Fibroblast of skin of right quadriceps (primary cell): ENCODE measurements around the gene CSN3.
"Not testable (repeated sequence)": the region's sequence is repeated elsewhere in the genome, so short reads cannot be mapped to it uniquely, and the experiment has no call there.

Experiments
- DNase-seq: peaks from one replicate; pipeline ENCODE4 v3.0.0-alpha.2; 2013

Gene CSN3, protein sequence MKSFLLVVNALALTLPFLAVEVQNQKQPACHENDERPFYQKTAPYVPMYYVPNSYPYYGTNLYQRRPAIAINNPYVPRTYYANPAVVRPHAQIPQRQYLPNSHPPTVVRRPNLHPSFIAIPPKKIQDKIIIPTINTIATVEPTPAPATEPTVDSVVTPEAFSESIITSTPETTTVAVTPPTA

DNA sequence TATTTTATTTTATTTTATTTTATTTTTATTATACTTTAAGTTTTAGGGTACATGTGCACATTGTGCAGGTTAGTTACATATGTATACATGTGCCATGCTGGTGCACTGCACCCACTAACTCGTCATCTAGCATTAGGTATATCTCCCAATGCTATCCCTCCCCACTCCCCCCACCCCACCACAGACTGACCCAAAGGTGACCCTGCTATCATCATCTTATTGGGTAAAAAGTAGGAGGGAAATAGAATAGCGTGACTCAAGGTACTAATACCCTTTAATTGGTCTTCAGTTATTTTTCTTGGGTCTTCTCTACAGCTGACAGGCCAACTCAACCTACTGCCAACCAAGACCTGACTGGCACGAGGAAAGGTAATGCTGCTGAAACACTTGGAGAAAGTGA is at the start of gene CSN3:
CSN3 (plus strand) TSS at position 301 of the 400 bp plus-strand sequence. CDS start 2,223 bp downstream, outside the sequence.
- not testable (repeated sequence) for DNase-seq

DNA sequence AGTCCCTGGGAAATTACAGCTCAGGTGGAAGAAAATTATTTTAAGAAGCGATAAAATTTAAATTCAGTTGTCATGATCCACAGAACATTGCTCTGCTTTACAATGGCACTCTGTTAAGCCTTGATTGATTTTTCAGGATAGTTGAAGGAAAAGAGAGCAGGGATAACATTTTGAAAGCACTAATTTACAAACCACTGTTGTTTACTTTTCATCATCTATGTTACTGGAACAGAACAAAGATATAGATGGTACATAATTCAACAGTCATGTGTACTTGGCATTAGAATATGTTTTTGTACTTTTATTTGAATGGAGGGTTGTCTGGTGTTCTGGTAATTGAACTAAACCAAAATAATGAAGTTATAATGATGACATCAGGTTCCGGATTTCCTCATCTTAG is 49.5 kb upstream of the CSN3 start:
- DNase-seq = no peak

DNA sequence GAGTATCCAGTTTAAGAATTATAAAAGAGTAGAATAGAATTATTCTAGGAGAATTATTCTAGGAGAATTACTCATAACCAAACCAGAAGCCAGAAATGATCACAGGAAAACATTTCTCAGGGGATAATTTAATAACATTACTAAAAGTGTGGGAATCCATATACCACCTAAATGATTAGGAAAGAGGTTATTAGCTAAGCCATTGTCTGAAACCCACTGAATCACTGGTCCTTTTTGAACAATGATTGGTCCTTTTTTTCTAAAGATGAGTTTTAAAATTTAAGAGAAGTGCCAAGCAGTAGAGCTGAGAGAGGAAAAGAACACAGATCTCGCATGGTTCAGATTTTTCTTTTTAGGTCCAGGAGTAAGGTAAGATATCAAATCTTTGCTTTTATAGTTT is 47.0 kb upstream of the CSN3 start, which contains the start of gene ODAM:
ODAM (plus strand) TSS at position 301 of the 400 bp plus-strand sequence. CDS start 819 bp downstream, outside the sequence.
- DNase-seq = no peak

DNA sequence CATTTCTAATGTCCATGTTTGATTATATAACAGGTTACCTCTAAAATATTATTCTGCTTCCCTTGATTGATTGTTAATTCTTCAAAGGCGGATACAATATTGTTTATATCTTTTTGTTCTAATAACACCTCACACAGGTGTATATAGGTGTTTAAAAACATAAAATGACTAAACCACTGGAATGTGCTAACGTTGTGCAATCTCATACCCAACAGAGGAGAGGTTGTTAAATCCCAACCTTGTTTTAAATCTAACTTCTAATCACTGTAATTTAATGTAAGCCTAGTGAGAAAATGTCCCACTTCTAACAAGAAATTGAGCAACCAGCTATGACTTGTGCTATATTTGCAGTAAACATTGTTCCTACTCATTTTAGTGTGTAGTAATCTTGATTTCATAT is 45.5 kb upstream of the CSN3 start:
- DNase-seq = no peak

DNA sequence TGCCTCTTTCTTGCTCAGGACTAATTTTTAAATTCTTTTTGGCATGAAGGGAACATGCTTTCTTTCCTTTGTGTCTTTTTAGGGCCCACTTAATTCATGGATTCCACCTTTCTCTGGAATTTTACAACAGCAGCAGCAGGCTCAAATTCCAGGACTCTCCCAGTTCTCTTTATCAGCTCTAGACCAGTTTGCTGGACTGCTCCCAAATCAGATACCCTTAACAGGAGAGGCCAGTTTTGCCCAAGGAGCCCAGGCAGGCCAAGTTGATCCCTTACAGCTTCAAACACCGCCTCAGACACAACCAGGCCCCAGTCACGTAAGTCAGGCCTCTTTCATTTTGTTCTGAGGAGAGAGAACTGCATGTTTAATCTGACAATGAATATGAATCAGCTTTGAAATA is 44.6 kb upstream of the CSN3 start:
- no peak for DNase-seq

DNA sequence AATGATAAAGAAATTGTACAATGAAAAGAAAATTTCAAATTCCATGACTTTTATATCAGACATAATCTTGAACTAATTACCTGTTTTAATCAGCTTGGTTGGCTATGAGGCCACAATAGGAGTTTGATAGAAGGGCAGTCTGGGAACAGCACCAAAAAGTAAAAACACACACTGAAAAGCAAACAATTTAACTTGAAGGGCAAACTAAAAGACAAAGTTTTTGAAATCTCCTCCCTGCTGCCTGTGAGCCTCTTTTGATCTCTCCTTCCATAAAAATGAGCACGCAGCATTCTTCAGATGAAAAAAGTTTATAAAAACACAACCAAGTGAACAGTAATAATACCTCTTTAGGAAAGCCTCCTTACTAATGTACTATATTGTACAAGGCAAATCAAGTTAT is 38.8 kb upstream of the CSN3 start:
- no peak for DNase-seq

DNA sequence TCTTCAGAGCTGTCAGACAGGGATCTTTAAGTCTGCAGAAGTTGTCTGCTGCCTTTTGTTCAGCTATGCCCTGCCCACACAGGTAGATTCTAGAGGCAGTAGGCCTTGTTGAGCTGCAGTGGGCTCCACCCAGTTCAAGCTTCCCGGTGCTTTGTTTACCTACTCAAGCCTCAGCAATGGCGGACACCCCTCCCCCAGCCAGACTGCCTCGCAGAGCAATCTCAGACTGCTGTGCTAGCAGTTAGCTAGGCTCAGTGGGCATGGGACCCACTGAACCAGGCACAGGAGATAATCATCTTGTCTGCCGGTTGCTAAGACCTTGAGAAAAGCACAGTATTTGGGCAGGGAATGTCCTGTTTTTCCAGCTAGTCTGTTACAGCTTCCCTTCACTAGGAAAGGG is 29.6 kb upstream of the CSN3 start:
- DNase-seq = not testable (repeated sequence)

DNA sequence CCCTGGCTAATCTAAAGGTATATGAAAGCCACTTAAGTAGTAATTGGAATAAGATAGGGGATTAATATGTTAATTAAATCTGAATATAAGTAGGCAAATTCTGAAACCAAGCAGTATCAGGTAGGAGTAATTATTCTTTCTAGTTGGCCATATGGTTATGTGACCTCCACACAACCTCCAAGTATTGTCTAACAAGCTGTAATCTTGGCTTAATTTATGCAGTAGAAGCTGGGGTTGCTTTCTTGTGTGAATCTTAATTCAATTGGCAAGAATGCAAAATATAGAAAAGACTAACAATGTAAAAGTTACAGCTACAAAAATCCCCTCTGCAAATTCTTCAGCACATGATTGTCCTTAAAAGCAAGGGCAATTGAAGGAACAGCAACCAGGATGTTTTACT is 26.3 kb upstream of the CSN3 start:
- not testable (repeated sequence) for DNase-seq

DNA sequence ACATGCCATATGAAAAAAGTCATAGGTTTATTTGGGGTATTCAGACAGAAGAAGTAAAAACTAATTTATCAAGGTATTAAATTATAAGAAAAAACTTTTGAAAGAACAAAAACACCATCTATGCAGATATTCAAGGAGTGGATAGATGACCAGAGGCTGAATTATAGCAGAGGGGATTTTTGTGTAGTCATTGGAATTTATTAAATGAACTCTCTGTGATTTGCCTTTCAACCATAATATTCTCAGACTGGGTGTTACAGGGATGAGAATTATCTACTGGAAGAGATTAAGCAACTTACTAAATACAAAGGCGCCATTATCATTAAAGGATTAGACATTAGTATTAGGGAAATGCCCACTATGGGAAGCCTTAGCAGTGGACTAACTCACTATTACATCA is 25.8 kb upstream of the CSN3 start:
- not testable (repeated sequence) for DNase-seq

DNA sequence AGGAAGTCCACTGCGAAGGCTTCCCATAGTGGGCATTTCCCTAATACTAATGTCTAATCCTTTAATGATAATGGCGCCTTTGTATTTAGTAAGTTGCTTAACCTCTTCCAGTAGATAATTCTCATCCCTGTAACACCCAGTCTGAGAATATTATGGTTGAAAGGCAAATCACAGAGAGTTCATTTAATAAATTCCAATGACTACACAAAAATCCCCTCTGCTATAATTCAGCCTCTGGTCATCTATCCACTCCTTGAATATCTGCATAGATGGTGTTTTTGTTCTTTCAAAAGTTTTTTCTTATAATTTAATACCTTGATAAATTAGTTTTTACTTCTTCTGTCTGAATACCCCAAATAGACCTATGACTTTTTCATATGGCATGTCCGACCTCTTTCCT is 21.0 kb upstream of the CSN3 start:
- DNase-seq = not testable (repeated sequence)

DNA sequence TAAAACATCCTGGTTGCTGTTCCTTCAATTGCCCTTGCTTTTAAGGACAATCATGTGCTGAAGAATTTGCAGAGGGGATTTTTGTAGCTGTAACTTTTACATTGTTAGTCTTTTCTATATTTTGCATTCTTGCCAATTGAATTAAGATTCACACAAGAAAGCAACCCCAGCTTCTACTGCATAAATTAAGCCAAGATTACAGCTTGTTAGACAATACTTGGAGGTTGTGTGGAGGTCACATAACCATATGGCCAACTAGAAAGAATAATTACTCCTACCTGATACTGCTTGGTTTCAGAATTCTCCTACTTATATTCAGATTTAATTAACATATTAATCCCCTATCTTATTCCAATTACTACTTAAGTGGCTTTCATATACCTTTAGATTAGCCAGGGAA is 20.6 kb upstream of the CSN3 start:
- DNase-seq = not testable (repeated sequence)

DNA sequence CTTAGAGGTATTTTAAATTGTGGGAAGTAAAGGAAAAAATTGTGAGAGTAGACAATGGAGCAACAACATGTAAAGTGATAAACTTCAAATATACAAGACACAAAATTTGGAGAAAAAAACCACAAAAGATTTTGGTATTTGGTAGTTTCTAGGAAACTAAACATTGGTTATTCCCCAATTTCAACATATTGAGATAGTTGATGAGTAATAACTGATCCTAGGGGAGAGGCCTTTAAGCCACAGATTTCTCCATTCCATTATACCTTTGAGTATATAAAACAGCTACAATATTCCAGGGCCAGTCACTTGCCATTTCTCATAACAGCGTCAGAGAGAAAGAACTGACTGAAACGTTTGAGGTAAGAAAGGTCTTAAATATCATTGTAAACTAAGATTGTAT is 16.6 kb upstream of the CSN3 start, which contains the start of gene FDCSP:
FDCSP (plus strand) TSS at position 301 of the 400 bp plus-strand sequence. CDS start 5,071 bp downstream, outside the sequence.
- no peak for DNase-seq

DNA sequence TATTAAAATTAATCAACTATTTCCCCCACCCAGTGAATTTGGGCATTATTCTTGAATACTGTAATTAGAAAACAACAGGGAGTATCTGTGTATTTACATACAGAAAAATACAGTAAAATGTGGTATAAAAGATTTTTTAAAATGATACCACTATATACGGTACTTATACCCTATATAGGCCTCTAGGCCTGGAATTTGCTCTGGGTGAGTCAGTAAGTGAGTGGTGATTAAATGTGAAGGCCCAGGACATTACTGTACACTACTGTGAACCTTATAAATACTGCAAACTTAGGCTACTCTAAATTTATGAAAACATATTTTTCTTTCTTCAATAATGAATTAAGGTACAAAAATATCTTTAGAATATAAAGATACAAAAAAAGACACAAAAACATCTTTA is 6.3 kb upstream of the CSN3 start:
- peak; percentile 17 for DNase-seq

DNA sequence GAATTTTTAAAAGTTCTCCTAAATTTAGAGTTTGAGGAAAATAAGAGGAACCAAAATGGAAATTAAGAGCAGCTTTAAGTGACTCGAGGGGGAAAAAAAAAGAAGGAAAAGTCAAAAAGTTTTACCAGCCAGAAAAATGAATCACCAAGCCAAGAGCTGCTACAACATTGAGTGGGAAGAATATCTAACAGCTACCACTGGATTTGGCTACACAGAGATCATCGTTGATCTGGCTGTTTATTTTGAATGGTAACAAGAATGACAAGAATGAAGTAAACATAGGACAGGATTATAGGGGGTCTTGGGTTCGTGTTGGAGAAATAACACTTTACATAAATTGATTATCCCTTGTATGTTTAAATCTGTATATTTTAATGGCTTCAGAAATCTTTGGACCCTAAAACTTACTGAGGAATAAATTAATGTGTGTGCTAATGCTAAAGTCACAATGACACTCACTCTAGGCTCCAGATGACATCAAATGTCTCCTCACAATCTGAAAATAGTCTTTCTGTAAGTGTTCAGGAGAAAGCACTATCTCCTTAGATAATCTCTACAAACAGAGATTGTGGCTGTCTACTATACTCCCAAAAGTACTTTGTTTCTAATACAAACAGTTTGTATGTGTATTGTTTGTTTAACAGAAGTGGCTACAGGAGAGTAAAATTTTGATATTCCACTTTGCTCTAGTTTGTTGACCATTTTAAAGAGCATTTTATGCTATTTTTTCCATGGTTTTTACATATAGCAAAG is 3.1 kb upstream of the CSN3 start:
- no peak for DNase-seq

DNA sequence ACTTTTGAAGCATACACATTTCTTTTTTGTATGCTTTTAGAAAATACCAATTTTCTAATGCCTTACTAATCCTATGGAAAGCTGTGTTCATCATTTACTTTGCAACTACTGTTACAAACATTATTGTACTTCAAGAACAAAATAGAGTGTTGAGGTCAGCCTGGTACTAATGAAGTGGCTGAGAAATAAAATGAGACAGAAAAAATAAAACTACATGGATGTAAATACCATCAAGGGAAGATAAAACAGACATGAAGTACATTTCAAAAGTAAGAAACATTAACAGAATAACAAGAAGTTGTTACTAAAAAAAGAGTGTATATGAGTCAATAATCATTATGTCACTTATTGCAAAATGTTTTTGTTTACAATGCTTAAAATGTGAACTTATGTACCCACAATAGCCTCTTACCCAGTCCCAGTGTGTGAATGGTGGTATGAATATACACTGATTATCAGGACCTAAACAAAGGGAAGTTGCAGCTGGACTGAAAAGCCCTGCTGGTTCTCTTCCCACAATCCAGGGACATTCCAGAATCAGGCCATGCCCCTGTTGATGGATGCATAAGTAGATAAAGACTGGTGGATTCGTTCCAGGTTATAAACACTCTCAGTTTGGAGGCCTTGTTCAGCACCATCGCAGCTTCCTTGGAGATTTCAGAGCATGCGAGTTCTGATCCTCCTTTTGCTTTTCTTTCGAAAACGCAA is 2.4 kb upstream of the CSN3 start:
- DNase-seq = no peak

DNA sequence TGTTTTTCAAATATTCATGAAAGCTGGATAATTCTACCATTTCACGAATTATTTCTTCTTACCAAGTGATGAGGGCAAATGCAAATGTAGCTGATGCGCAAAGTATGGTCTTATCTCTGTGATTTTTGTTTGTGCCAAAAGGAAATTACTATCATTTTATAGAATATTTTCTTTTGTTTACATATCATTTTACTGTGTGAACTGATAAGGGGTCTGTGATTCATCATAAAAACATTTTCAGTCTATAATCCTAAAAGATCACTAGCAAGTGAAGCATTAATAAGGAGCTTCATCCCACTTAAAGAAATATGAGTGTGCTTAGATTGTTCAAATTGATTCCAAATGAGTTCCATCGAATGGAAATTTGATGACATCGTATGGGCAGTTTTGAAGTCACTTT is 694 bp downstream of the CSN3 start:
- DNase-seq = no peak

DNA sequence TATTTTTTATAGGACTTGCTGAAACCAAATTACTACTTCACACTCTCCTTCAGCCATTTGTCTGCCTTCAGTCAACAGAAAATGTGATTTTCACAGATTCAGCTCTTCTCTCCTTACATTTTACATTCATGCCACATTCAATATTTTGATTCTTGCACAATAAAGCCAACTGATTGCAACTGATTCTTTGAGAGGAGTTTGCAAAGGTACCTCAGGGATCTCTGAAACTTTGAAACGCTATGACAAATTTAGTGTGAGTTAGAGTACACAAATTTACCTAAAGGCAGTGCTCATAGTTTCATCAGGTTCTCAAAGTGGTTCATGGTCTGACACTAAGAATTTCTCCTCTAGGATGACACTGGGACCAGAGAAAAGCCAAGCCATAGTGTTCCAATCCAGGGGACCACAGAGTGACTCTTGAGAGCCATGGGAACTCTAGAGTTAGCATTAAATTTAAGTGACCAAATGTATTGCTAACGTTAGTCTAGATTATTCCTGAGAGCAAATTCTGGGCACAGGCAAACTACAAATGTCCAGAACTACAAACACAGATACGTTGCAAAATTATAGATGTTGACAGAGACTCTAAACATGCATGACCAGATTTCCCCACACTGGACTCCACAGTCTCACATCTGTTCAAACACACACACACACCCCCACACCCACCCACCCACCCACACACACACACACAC is 9.0 kb downstream of the CSN3 start:
- DNase-seq = no peak

DNA sequence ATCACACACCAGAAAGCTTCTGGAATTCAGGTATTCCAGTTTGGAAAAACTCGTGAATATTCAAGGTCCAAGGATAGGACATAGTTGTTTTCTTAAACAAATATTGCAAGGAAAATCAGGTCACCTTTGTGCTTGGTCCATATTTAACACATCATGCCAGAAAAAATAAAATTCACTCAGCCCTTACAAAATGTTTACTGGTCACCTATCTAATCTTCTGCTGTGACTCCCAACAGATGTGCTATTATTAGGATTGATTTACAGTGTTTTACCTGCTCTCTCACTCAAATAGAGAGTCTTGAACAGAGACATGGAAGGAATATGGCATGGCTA is 9.5 kb downstream of the CSN3 start:
- DNase-seq = no peak

DNA sequence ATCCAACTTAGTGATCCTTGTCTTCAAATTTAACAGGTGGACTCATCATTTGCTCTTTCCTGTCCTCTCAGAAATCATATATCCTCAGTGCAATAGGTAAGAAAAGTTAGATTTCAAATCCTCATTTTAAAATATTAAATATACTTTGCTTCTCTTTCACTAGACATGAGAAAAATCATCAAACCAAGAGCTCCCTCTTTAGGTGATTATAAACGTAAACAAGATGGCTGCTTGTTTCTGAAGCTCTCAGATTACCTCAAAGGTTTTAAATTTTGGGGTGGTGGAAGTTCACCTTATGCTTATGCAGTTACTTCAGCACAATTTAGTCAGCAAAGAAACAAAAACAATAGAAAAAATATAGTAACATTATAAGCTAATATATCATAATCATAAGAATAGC is 27.3 kb downstream of the CSN3 start:
- DNase-seq = no peak

DNA sequence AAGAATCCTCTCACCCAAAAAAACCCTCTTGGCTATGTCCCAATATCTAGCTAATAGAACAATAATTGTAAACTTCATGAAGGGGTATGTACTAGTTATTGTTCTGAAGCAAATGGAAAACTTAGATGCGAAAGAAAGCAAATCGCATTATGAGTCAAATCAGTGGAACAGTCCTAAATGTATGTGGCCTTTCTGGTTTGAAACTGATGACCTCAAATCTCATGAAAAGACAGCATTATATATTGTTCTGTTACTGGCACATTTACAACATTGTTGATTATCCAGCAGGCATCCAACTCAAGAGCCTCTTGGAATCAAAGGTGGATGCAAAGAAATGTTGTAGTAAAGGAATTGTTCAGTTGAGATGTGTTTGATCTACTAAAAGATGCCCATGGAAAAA is 34.7 kb downstream of the CSN3 start:
- no peak for DNase-seq

DNA sequence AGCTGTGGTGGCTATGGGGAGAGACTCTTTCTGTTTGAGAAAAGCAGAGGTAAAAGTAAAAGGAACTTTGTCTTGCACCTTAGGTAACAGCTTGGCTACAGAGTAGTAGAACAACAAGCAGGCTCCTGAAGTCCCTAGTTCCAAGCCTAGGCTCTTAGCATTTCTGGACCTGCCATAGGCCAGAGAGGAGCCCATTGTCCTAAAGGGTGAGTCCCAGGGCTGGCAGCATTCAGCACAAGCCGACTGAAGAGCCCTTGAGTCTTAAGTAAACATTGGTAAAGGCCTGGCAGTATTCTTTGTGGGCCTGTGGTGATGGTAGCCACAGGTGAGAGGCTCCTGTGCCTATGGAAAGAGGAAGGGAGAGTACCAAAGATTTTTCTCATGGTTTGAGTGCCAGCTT is 38.2 kb downstream of the CSN3 start:
- no peak for DNase-seq

DNA sequence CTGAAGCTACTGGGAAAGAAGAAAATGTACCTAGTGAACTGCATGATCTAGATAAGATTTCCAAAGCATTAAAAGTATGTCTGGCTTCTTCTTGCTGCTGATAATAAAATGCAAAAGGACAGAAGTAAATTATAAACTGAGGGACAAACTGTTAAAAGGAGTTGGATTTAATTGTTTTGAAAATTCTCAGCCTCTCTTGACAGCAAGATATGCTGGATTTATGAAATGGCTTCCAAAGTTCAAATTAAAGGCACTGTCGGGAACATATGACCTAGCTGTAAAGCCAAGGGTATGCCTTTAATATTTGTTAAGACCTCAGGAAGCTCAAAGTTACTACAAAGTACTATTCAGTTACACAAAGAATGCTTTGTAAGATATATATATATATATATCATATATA is 46.3 kb downstream of the CSN3 start:
- DNase-seq = no peak

DNA sequence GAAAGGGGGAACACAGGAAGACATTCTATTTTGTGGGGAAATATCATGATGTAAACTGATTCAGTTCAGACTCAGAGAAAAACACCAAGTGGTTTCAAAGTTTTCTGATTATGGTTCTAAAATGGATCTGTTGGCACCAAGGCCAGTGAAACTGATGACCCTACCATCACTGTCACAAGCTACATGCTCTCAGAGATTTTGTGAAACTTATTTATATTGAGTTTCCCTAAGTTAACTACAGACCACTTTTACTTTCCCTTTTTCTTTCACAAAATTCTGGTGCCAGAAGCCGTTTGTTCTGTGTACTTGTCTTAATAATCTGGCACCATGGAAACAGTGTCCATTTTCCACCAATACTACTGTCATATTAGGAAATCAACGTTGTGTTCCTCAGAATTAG is 48.9 kb downstream of the CSN3 start:
- no peak for DNase-seq
